ACC112 (cell line): ENCODE measurements around the gene CTXND2.
"Not testable (repeated sequence)": the region's sequence is repeated elsewhere in the genome, so short reads cannot be mapped to it uniquely, and the experiment has no call there.

Experiments used
- H2AFZ ChIP-seq: fragments of 200-600 bp; sonication (generic); one replicate; pipeline ENCODE4 v1.6.0; 2017; ENCODE audit warnings: antibody characterized with exemption, low read length; ENCODE audit not compliant: unreplicated experiment
- H3K27ac ChIP-seq: fragments of 200-600 bp; sonication (generic); 2 replicates; pipeline ENCODE4 v1.5.1; 2014; ENCODE audit warnings: low read depth, mild to moderate bottlenecking, antibody characterized with exemption, low read length, moderate library complexity
- H3K27me3 ChIP-seq: fragments of 200-600 bp; sonication (generic); 2 replicates; pipeline ENCODE4 v1.6.1; 2014; ENCODE audit warnings: mild to moderate bottlenecking, antibody characterized with exemption, low read length, moderate library complexity, mixed read lengths; ENCODE audit not compliant: insufficient read depth
- H3K36me3 ChIP-seq: fragments of 200-600 bp; sonication (generic); 2 replicates; pipeline ENCODE4 v1.6.1; 2016; ENCODE audit warnings: mild to moderate bottlenecking, antibody characterized with exemption, low read length, moderate library complexity, mixed read lengths; ENCODE audit not compliant: insufficient read depth
- H3K4me1 ChIP-seq: fragments of 200-600 bp; sonication (generic); one replicate; pipeline ENCODE4 v1.6.1; 2016; ENCODE audit warnings: low read length, mixed read lengths; ENCODE audit not compliant: insufficient read depth, unreplicated experiment, control insufficient read depth
- H3K4me3 ChIP-seq: fragments of 200-600 bp; sonication (generic); 2 replicates; pipeline ENCODE4 v1.5.1; 2014; ENCODE audit warnings: mild to moderate bottlenecking, low read depth, low read length
- H3K79me2 ChIP-seq: fragments of 200-600 bp; sonication (generic); one replicate; pipeline ENCODE4 v1.6.0; 2016; ENCODE audit warnings: low read length; ENCODE audit not compliant: control insufficient read depth, unreplicated experiment, insufficient read depth

Gene CTXND2

DNA sequence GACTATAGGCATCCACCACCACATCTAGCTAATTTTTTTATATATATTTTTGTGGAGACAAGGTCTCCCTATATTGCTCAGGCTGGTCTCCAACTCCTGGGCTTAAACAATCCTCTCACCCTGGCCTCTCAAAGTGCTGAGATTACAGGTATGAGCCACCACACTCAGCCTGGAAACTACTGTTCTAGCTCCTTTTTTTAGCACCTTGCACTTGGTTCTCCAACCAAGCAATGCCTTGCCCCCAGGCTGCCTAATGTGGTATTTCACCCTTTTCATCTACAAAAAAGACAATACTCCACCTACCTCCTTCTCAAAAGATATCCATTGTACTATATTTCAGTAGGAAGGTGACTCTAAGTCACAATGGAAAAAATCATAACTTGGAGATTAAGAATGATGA, 17.3 kb upstream of the CTXND2 start:
- no peak overlapping the region for H3K27ac ChIP-seq
- no peak overlapping the region for H3K4me3 ChIP-seq
- H3K4me1 ChIP-seq, result peaks cover 5% of the 10 kb centered on the region
- H3K36me3 ChIP-seq, result peaks cover 4% of the 10 kb centered on the region; the same call in 1 of the 2 replicates
- H3K27me3 ChIP-seq, result no peaks in the 10 kb centered on the region
- peaks cover 75% of the 10 kb centered on the region for H3K79me2 ChIP-seq
- no peak overlapping the region for H2AFZ ChIP-seq

DNA sequence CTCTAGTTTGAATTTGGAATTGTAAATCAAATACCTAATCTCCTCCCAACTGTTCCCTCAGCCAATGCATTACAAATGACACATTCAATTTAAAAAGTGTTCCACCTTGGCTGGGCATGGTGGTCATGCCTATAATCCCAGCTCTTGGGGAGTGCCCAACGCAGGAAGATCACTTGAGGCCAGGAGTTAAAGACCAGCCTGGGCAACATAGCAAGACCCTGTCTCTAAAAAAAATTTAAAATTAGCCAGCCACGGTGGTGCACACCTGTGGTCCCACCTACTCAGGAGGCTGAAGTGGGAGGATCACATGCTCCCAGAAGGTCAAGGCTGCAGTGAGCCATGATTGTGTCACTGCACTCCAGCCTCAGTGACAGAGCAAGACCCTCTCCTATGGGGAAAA, 14.4 kb upstream of the CTXND2 start:
- H3K79me2 ChIP-seq, result peaks cover 73% of the 10 kb centered on the region
- no peak overlapping the region for H3K27ac ChIP-seq
- no peak overlapping the region for H3K4me3 ChIP-seq
- no peaks in the 10 kb centered on the region for H3K27me3 ChIP-seq
- peaks cover 4% of the 10 kb centered on the region; the same call in 1 of the 2 replicates for H3K36me3 ChIP-seq
- H2AFZ ChIP-seq, result no peak overlapping the region
- H3K4me1 ChIP-seq, result peaks cover 5% of the 10 kb centered on the region

DNA sequence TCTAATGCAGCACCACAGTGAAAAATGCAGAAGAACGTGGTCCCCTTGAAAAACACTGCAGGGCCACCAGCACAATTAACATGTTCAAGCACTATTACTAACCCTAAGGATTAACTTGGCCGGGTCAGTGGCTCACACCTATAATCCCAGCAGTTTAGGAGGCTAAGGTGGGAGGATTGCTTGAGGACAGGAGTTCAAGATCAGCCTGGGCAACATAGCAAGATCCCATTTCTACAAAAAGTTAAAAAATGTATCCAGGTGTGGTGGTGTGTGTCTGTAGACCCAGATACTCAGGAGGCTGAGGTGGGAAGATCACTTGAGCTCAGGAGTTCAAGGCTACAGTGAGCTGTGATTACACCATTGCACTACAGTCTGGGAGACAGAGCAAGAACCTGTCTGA, 13.4 kb upstream of the CTXND2 start:
- Histone ChIP-seq H3K27ac (no peak overlapping the region), H3K4me1 (peaks cover 5% of the 10 kb centered on the region), H3K79me2 (peaks cover 64% of the 10 kb centered on the region), H3K4me3 (no peak overlapping the region), H3K36me3 (peaks cover 4% of the 10 kb centered on the region; the same call in 1 of the 2 replicates), H3K27me3 (no peaks in the 10 kb centered on the region), H2AFZ (no peak overlapping the region)

DNA sequence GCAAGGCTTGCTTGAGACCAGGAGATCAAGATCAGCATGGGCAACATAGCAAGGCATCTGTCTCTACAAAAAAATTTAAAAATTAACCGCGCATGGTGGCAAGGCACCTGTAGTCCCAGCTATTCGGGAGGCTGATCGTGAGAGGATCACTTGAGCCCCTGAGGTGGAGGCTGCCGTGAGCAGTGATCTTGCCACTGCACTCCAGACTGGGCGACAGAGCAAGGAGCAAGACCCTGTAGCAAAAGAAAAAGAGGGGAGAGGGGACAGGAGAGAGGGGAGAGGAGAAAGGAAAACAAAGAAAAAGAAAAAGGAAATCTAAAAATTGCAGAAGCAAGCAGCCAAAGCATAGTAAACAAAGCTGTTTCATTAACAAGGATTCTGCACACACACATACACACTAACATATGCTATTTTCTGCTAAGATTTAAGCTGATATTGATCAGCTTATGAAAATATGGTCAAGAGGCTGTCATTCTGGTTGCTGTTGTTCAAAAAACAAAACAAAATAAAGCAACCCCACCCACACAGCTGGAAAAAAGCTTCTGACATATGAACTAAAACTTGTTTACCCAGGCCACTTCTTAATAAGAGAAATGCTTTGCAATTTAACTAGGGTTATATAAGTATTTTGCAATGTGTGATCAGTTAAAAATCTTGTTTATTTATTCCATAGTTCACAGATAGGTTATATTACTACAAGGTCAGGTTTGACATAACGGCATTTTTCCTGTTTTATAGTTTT, 12.3 kb upstream of the CTXND2 start:
- no peaks in the 10 kb centered on the region for H3K36me3 ChIP-seq
- peaks cover 5% of the 10 kb centered on the region for H3K4me1 ChIP-seq
- H3K79me2 ChIP-seq, result peaks cover 55% of the 10 kb centered on the region
- H3K27ac ChIP-seq, result peak overlapping the region; percentile 66
- H3K27me3 ChIP-seq, result no peaks in the 10 kb centered on the region
- peak overlapping the region; percentile 89 for H3K4me3 ChIP-seq
- no peak overlapping the region for H2AFZ ChIP-seq

DNA sequence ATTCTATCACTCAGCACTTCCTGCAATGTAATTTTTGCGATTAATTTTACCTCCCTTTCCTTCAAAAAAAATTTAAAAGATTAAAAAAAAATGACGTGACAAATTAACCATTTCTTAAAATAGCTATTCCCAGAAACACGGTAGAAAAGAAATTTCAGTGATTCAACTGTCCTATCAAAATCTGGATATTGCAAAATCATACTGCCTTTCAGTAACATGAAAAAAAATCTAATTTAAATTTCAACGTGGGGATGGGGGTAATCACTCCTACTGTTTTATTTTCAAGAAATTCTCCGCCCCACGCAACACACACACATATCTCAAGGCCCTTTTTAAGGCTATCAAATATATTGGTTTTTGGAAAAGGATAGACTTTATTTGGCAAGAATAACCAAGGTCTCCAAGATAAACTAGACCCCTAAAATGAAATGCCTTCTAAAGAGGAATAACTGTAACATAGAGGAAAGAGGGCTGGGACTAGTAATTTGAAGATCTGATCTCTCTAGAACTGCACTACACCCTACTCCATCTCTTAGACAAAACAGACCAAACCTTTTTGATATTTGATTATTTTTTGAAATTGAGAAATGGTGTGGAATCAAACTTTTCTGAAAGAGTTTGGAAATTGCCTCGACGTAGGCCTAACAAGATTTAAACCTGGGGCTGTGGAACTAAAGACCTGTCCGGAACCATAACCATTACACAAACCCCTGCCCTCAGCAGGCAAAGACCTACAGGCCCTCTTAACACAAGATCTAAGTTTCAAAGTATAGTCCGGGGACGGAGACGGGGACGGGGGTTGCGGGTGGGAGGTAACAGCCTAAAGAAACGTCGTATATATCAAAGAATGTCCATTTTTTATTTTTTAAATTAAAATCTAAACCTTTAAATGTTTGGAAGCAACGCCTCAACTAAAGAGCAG, 11.5 kb upstream of the CTXND2 start:
- Histone ChIP-seq H2AFZ (peak overlapping the region; percentile 71), H3K27ac (peak overlapping the region; percentile 66), H3K79me2 (peaks cover 48% of the 10 kb centered on the region), H3K27me3 (no peaks in the 10 kb centered on the region), H3K4me3 (peak overlapping the region; percentile 89), H3K4me1 (peaks cover 10% of the 10 kb centered on the region), H3K36me3 (no peaks in the 10 kb centered on the region)

DNA sequence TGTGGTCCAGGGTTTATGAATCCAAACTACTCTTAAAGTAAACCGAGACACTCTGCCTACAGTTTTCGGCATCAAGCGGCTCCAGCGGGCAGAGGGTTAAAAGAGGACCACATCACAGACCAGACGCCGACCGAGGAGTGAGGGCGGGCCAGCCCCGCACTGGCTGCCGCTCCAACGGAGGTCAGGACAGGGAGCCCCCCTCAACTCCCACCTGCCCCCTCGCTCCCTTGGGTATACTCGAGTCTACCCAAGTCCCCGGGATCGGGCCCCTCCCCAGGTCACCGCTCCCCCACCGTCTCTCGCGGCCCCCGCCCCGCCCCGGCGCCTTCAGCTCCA, 10.8 kb upstream of the CTXND2 start:
- Histone ChIP-seq H3K27ac (peak overlapping the region; percentile 66), H3K79me2 (peaks cover 42% of the 10 kb centered on the region)

DNA sequence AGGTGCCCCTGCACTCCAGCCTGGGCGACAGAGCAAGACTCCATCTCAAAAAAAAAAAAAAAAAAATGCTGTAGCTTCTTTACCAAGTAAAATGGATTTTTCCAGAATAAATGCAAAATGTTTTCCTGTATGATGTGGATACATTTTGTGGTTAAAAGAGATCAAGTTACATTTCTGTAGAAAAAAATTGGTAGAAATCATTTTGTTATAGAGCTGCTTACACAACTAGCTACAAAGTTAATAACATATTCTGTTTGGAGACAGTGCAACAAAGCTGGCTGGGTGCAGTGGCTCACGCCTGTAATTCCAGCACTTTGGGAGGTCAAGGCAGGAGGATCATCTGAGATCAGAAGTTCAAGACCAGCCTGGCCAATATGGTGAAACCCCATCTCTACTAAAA, 8.0 kb upstream of the CTXND2 start:
- not testable (repeated sequence) for H2AFZ ChIP-seq

More for the DNA sequence above, 10.8 kb upstream of the CTXND2 start:
- H3K36me3 ChIP-seq, result no peaks in the 10 kb centered on the region
- no peaks in the 10 kb centered on the region for H3K27me3 ChIP-seq
- H2AFZ ChIP-seq, result peak overlapping the region; percentile 71
- H3K4me1 ChIP-seq, result peaks cover 16% of the 10 kb centered on the region
- peak overlapping the region; percentile 89 for H3K4me3 ChIP-seq

DNA sequence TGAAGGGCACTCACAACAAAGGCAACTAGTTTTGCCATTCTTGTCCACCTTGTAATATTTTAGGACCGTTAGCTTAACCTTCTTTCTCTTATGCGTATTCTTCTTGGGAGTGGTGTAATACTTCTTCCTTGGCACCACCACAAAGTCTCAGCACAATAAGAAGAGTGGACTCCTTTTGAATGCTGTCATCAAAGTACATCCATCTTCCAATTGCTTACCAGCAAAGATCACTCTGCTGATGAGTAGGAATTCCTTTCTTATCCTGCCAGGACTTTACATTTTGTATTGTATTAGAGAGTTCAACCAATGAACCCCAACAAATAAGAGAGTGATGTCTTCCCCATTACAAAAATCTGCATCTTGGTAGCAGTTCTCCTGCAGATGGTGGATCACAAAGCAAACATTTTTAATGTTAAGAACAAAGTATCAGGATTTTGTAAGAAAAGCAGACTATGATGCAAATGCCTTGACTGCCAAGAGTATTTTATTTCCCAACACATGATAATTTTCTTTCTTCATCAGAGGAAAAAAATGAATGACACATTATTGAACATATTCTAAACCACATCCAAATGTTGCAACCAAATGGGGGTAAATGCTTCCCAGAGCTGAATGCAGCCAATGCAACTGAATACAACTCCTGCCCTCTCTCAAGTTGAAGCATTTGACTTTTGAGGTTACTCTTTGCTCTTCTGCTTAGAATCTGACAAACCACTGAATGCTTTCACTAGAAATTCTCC, 5.4 kb upstream of the CTXND2 start:
- H2AFZ ChIP-seq, result peak overlapping the region; percentile 30
- H3K79me2 ChIP-seq, result no peaks in the 10 kb centered on the region
- H3K4me1 ChIP-seq, result peaks cover 21% of the 10 kb centered on the region
- no peaks in the 10 kb centered on the region for H3K27me3 ChIP-seq
- H3K27ac ChIP-seq, result peak overlapping the region; percentile 95
- peak overlapping the region; percentile 61 for H3K4me3 ChIP-seq
- H3K36me3 ChIP-seq, result no peaks in the 10 kb centered on the region

More for the DNA sequence above, 8.0 kb upstream of the CTXND2 start:
- H3K4me3 ChIP-seq, H3K27me3 ChIP-seq, H3K27ac ChIP-seq, H3K36me3 ChIP-seq: not testable (repeated sequence)
- Histone ChIP-seq H3K4me1 (peaks cover 26% of the 10 kb centered on the region), H3K79me2 (peaks cover 22% of the 10 kb centered on the region)

DNA sequence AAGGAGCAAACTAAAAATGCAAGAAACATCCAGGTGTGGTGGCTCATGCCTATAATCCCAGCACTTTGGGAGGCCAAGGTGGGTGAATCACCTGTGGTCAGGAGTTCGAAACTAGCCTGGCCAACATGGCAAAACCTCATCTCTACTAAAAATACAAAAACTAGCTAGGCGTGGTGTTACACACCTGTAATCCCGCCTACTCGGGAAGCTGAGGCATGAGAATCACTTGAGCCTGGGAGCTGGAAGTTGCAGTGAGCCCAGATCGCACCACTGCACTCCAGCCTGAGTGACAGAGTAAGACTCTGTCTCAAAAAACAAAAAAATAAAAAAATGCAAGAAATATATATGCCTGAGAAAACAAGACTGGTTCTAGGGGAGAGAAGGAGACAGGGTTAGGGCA, 3.8 kb upstream of the CTXND2 start:
- not testable (repeated sequence) for H3K79me2 ChIP-seq, H3K27me3 ChIP-seq, H2AFZ ChIP-seq, H3K4me3 ChIP-seq, H3K36me3 ChIP-seq, H3K27ac ChIP-seq
- peaks cover 21% of the 10 kb centered on the region for H3K4me1 ChIP-seq

DNA sequence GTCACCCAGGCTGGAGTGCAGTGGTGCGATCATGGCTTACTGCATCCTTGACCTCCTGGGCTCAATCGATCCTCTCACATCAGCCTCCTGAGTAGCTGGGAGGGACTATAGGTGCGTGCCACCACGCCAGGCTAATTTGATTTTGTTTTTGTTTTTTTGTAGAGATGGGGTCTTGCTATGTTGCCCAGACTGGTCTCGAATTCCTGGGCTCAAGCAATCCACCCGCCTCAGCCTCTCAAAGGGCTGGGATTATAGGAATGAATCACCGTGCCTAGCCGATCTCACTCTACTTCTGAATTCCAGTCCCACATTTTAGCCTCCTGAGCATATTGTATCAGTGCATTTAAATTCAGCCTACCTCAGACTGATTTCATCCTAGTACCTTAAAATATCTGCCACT, 1.8 kb downstream of the CTXND2 start:
- H3K79me2 ChIP-seq, result no peaks in the 10 kb centered on the region
- no peaks in the 10 kb centered on the region for H3K27me3 ChIP-seq
- H2AFZ ChIP-seq, result no peak overlapping the region
- H3K4me1 ChIP-seq, result peaks cover under 1% of the 10 kb centered on the region
- no peaks in the 10 kb centered on the region for H3K36me3 ChIP-seq
- H3K4me3 ChIP-seq, result no peak overlapping the region
- no peak overlapping the region for H3K27ac ChIP-seq
